Upper lobe of left lung (tissue), 4 donors: ENCODE results near the gene ZNF282.

Experiments
- CTCF ChIP-seq, 6 experiments: fragments of 450-650 bp in 4 of 6; fragments of 200-600 bp in 2 of 6; sonication (generic) in 2 of 6; IDR thresholded peaks; one replicate each; pipeline ENCODE4 v1.5.1; 2016 to 2019; ENCODE audit warnings: antibody characterized with exemption in 6 of 6
- POLR2A ChIP-seq, 4 donors: fragments of 450-650 bp; IDR thresholded peaks; one replicate each; pipeline ENCODE4 v1.5.1; 2016 to 2017; ENCODE audit warnings: antibody characterized with exemption in 4 of 4, mild to moderate bottlenecking in 2 of 4

GRCh38 chr7:149267733-149268132, 72.4 kb downstream of the ZNF282 start:
- TF ChIP-seq POLR2A (IDR thresholded peaks at IDR 0.05) (no peak), CTCF (IDR thresholded peaks at IDR 0.05) (no peak)
